AG10803 (cell line): ENCODE measurements around the gene DNAJC17.

Experiments
- DNase-seq: peaks from one replicate; pipeline ENCODE4 v3.0.0; 2010; ENCODE audit warnings: low read depth
- H3K4me3 ChIP-seq: 2 replicates; pipeline ENCODE4 v1.5.1; 2011; ENCODE audit warnings: mild to moderate bottlenecking, low read length, control low read depth
- CTCF ChIP-seq: conservative IDR thresholded peaks from 2 replicates; pipeline ENCODE4 v1.5.1; 2011; ENCODE audit warnings: mild to moderate bottlenecking, low read length, control low read depth, inconsistent platforms

The DNAJC17 gene

DNA sequence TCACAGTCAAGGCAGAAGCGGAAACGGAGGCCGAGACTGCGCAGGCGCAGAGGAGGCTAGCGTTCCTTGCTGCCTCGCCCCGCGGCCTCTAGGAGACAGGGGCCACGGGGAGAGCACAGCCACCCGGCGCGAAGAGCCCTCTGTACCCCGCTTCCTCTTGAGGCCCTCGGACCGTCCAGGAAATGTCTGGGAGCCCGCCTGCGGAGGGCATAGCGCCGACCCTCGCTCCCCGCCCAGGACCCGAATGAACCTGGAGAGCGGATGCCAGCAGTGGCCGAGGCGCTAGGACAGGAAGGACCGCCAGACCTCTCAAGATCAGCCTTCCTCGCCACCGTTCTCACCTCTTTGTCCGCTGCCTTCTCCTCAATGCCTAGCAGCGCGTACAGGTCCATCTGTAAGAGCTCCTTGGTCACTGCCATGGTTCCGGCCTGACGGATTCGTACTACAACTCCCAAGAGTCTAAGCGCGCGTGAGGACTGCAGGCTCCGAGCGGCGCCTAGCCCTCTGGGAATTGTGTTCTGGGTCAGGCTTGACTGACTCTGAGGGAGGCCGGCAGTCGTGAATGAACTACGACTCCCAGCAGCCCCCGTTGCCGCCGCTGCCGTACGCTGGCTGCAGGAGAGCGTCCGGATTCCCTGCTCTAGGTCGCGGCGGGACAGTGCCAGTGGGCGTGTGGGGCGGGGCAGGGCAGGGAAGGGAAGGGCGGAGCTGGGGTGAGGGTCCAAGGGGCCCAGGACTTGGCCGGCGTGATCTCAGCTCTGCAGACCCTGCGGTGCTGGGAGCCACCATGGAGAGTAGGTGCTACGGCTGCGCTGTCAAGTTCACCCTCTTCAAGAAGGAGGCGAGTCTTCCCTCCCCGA, at the start of gene DNAJC17, which contains the start of gene ZFYVE19:
TSS of gene DNAJC17 (minus strand) at position 446 of the 860 bp plus-strand sequence. CDS start at position 419, 27 bp downstream.
TSS of gene ZFYVE19 (plus strand) at position 62 of the 860 bp plus-strand sequence. CDS start at position 563, 501 bp downstream.
- H3K4me3 ChIP-seq: peak within 1 kb of the TSS; percentile 100
- peak; percentile 97 for DNase-seq
- 0 out of 2 replicates have a peak, but pooled peaks have one; percentile 4 for TF ChIP-seq CTCF

- TF ChIP-seq CTCF: no peak
- no peak for DNase-seq
- H3K4me3 ChIP-seq: no peak overlapping the region
Observed at GRCh38 chr15:40856746-40857145, 49.5 kb upstream of the DNAJC17 start.

DNA sequence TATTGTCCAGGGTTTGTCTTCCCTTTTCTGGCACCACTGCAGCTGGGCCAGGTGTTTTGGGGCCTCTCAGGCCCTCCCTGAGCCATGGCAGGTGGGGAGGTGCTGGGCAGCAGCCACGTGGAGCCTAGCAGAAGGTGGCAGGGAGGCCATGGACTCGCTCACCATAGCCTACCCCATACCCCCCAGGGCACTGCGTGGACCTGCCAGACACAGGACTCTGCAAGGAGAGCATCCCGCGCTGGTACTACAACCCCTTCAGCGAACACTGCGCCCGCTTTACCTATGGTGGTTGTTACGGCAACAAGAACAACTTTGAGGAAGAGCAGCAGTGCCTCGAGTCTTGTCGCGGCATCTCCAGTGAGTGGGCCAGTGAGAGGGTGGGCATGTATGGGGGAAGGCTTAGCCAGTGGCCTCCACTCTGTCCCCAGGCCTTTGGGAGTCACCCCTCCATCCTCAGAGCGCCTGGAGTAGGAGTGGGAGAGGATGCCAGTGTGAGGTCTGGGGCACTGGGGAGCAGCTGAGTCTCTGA, 48.5 kb upstream of the DNAJC17 start:
- H3K4me3 ChIP-seq: no peak overlapping the region
- DNase-seq: no peak
- TF ChIP-seq CTCF: no peak

- no peak for DNase-seq
- no peak overlapping the region for H3K4me3 ChIP-seq
- TF ChIP-seq CTCF: no peak
Observed at GRCh38 chr15:40854161-40854560, 46.9 kb upstream of the DNAJC17 start.

DNA sequence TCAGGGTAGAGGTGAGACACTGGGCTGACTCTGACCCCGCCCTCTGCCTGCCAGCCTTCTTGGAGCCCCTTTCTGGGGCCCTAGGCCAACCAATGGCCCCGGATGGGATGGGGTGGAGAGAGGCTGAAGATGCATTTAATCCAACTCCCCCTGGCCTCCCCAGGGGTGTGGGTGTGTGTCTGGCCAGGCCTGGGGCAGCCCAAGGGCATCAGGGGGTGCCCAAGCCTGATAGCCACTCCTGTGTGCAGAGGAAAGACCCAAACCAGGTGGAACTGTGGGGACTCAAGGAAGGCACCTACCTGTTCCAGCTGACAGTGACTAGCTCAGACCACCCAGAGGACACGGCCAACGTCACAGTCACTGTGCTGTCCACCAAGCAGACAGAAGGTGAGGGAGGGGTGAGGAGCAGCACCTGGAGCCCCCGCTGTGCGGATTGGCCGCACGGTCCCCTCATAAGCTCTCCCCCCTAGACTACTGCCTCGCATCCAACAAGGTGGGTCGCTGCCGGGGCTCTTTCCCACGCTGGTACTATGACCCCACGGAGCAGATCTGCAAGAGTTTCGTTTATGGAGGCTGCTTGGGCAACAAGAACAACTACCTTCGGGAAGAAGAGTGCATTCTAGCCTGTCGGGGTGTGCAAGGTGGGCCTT, 46.1 kb upstream of the DNAJC17 start:
- DNase-seq: no peak
- no peak overlapping the region for H3K4me3 ChIP-seq
- TF ChIP-seq CTCF: no peak

DNA sequence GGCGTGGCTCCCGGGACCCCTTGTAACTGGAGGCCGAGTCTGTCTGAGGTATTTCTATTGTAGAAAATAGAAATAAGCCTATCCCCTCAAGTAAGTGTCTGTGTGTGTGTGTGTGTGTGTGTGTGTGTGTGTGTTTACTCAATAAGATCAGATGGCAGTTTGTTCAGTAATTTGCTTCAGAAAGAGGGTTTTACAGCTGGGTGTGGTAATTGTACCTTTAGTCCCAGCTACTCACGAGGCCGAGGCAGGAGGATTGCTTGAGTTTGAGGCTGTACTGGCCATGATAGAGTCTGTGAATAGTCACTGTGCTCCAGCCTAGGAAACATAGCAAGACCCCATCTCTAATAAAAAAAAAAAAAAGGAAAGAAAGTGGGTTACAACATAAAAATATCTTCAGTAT, 45.3 kb upstream of the DNAJC17 start:
- no peak for DNase-seq
- TF ChIP-seq CTCF: no peak
- no peak overlapping the region for H3K4me3 ChIP-seq
